HG03064 (cell line): ENCODE data around the gene CHI3L2.

Experiments used
- ATAC-seq: cut with Tn5 transposase; IDR thresholded peaks from one replicate; pipeline ENCODE4 v1.9.1; 2021; ENCODE audit warnings: low read depth; ENCODE audit not compliant: unreplicated experiment

The CHI3L2 gene

GRCh38 chr1:111242805-111243523 lies 15.5 kb downstream of the CHI3L2 start:
- ATAC-seq: no peak

- ATAC-seq: no peak
Measured at GRCh38 chr1:111247125-111247838, 19.8 kb downstream of the CHI3L2 start.

GRCh38 chr1:111249960-111250359 lies 22.4 kb downstream of the CHI3L2 start:
- no peak for ATAC-seq

- ATAC-seq: no peak
Measured at GRCh38 chr1:111251570-111251969, 24.1 kb downstream of the CHI3L2 start.

- no peak for ATAC-seq
Measured at GRCh38 chr1:111252786-111253185, 25.3 kb downstream of the CHI3L2 start.

- no peak for ATAC-seq
Measured at GRCh38 chr1:111253876-111254275, 26.4 kb downstream of the CHI3L2 start.

GRCh38 chr1:111256988-111257658 lies 29.6 kb downstream of the CHI3L2 start:
- no peak for ATAC-seq

- ATAC-seq: no peak
Measured at GRCh38 chr1:111267801-111268508, 40.4 kb downstream of the CHI3L2 start.

- no peak for ATAC-seq
Measured at GRCh38 chr1:111269825-111270406, 42.4 kb downstream of the CHI3L2 start.

- ATAC-seq: no peak
Measured at GRCh38 chr1:111270771-111271463, 43.4 kb downstream of the CHI3L2 start.

- ATAC-seq: no peak
Measured at GRCh38 chr1:111271464-111271801, 43.9 kb downstream of the CHI3L2 start.

- ATAC-seq: no peak
Measured at GRCh38 chr1:111272081-111272480, 44.6 kb downstream of the CHI3L2 start.

GRCh38 chr1:111274653-111275052 lies 47.1 kb downstream of the CHI3L2 start:
- ATAC-seq: no peak

- ATAC-seq: no peak
Measured at GRCh38 chr1:111275079-111275478, 47.6 kb downstream of the CHI3L2 start.

GRCh38 chr1:111275780-111276433 lies 48.4 kb downstream of the CHI3L2 start:
- ATAC-seq: no peak

GRCh38 chr1:111279144-111279543 lies 51.6 kb downstream of the CHI3L2 start:
- no peak for ATAC-seq

- ATAC-seq: no peak
Measured at GRCh38 chr1:111280267-111280666, 52.8 kb downstream of the CHI3L2 start.

- ATAC-seq: no peak
Measured at GRCh38 chr1:111281411-111281810, 53.9 kb downstream of the CHI3L2 start.

- ATAC-seq: no peak
Measured at GRCh38 chr1:111283838-111284237, 56.3 kb downstream of the CHI3L2 start.

- no peak for ATAC-seq
Measured at GRCh38 chr1:111285879-111286278, 58.4 kb downstream of the CHI3L2 start.
